SU-DHL-6 (cell line): ENCODE results near the gene BASP1.

Experiments used
- CTCF ChIP-seq: fragments of 200-600 bp; sonication (generic); IDR thresholded peaks from one replicate; pipeline ENCODE4 v1.5.1; 2017; ENCODE audit warnings: antibody characterized with exemption, mild to moderate bottlenecking, low read length, moderate library complexity; ENCODE audit not compliant: insufficient read depth, poor library complexity, severe bottlenecking
- EZH2phosphoT487 ChIP-seq: fragments of 200-600 bp; sonication (generic), shearing (Covaris generic); conservative IDR thresholded peaks from 2 replicates; pipeline ENCODE4 v1.6.1; 2018; ENCODE audit warnings: mild to moderate bottlenecking, antibody characterized with exemption, low read length, moderate library complexity, mixed read lengths

- TF ChIP-seq CTCF: no peak
- TF ChIP-seq EZH2phosphoT487: no peak
These were observed 2.6 kb downstream of the BASP1 start for GRCh38 chr5:17219992-17220391.
